IMR-90 (cell line): Measurements from ENCODE around the gene FLRT1. TPM values are rescaled to one million over a fixed set of nuclear protein-coding genes. Genes with fewer than 3 reads are reported as not detected.

Experiments used
- ATAC-seq: fragments of 200-7000 bp; cut with Tn5 transposase; 2 replicates; pipeline ENCODE4 v1.9.1; 2020; ENCODE audit warnings: low read depth, mild to moderate bottlenecking, moderate library complexity
- BruUV-seq: library from RNA; stranded (reverse); fragments of 400-500 nt; replicated peaks from 2 replicates; lab custom pipeline; 2021; lab: Mats Ljungman, UMichigan
- CTCF ChIA-PET: fragments of 300-600 bp; formaldehyde crosslinking; extraction: SDS; loops from one replicate; lab custom pipeline; 2021; ENCODE audit warnings: antibody characterized with exemption; lab: Yijun Ruan, JAX
- POLR2A ChIA-PET: fragments of 300-600 bp; sonication (Branson Sonifier 250); formaldehyde crosslinking; loops from one replicate; lab custom pipeline; 2022; ENCODE audit warnings: antibody characterized with exemption; ENCODE audit not compliant: unreplicated experiment; lab: Charles Lee
- DNase-seq: peaks from one replicate; pipeline ENCODE4 v3.0.0; 2013
- H2AFZ ChIP-seq: replicated peaks from 2 replicates; pipeline ENCODE3; 2013; ENCODE audit warnings: low read length, mild to moderate bottlenecking; ENCODE audit not compliant: poor library complexity
- H2AK5ac ChIP-seq: 2 replicates; pipeline ENCODE4 v1.6.1; 2013; ENCODE audit warnings: low read depth, low read length, inconsistent platforms
- H2AK9ac ChIP-seq: replicated peaks from 2 replicates; pipeline ENCODE3; 2013; ENCODE audit warnings: mild to moderate bottlenecking, low read depth, low read length, moderate library complexity; ENCODE audit not compliant: poor library complexity
- H2BK120ac ChIP-seq: 2 replicates; pipeline ENCODE4 v1.6.1; 2013; ENCODE audit warnings: low read depth, low read length, inconsistent platforms
- H2BK15ac ChIP-seq: 3 replicates; pipeline ENCODE4 v1.6.1; 2013; ENCODE audit warnings: low read depth, low read length, inconsistent platforms
- H2BK20ac ChIP-seq: 2 replicates; pipeline ENCODE4 v1.6.1; 2013; ENCODE audit warnings: low read depth, mild to moderate bottlenecking, inconsistent platforms, low read length, moderate library complexity
- H2BK5ac ChIP-seq: 2 replicates; pipeline ENCODE4 v1.6.1; 2013; ENCODE audit warnings: mild to moderate bottlenecking, low read depth, low read length, inconsistent platforms; ENCODE audit not compliant: poor library complexity, severe bottlenecking
- H3K14ac ChIP-seq: replicated peaks from 2 replicates; pipeline ENCODE4 v1.6.1; 2013; ENCODE audit warnings: low read depth, low read length, inconsistent platforms
- H3K18ac ChIP-seq: 2 replicates; pipeline ENCODE4 v1.6.1; 2013; ENCODE audit warnings: low read depth, low read length, control low read depth
- H3K23ac ChIP-seq: 2 replicates; pipeline ENCODE4 v1.6.1; 2013; ENCODE audit warnings: low read depth, low read length, inconsistent platforms
- H3K27ac ChIP-seq: 2 replicates; pipeline ENCODE4 v1.5.1; 2013; ENCODE audit warnings: mild to moderate bottlenecking, control low read depth, low read length; ENCODE audit not compliant: insufficient read depth
- H3K27me3 ChIP-seq: 2 replicates; pipeline ENCODE4 v1.6.1; 2013; ENCODE audit warnings: low read length; ENCODE audit not compliant: control insufficient read depth, insufficient read depth
- H3K36me3 ChIP-seq: 2 replicates; pipeline ENCODE4 v1.6.1; 2013; ENCODE audit warnings: low read length, mixed read lengths; ENCODE audit not compliant: control insufficient read depth, insufficient read depth
- H3K4ac ChIP-seq: 2 replicates; pipeline ENCODE4 v1.6.1; 2013; ENCODE audit warnings: low read depth, low read length, inconsistent platforms
- H3K4me1 ChIP-seq: 2 replicates; pipeline ENCODE4 v1.6.1; 2013; ENCODE audit warnings: low read length, mixed read lengths; ENCODE audit not compliant: control insufficient read depth, insufficient read depth
- H3K4me2 ChIP-seq: 2 replicates; pipeline ENCODE4 v1.6.1; 2013; ENCODE audit warnings: low read depth, mild to moderate bottlenecking, control low read depth, low read length, moderate library complexity
- H3K4me3 ChIP-seq: 2 replicates; pipeline ENCODE4 v1.5.1; 2013; ENCODE audit warnings: low read depth, mild to moderate bottlenecking, control low read depth, low read length, moderate library complexity; ENCODE audit not compliant: insufficient read depth
- H3K56ac ChIP-seq: 2 replicates; pipeline ENCODE4 v1.6.1; 2013; ENCODE audit warnings: low read length, inconsistent platforms; ENCODE audit not compliant: insufficient read depth; ENCODE audit errors: extremely low read depth
- H3K79me1 ChIP-seq, 2 experiments: 2 replicates each; pipeline ENCODE4 v1.6.1; 2013; ENCODE audit warnings: low read length in 2 of 2, inconsistent platforms in 1 of 2, low read depth in 1 of 2
- H3K9ac ChIP-seq: 2 replicates; pipeline ENCODE4 v1.6.1; 2013; ENCODE audit warnings: low read depth, low read length, control low read depth
- H3K9me1 ChIP-seq: 2 replicates; pipeline ENCODE4 v1.6.1; 2013; ENCODE audit warnings: low read length, inconsistent platforms; ENCODE audit not compliant: insufficient read depth
- H3K9me3 ChIP-seq: 2 replicates; pipeline ENCODE4 v1.6.1; 2013; ENCODE audit warnings: low read length; ENCODE audit not compliant: control insufficient read depth, insufficient read depth
- H4K20me1 ChIP-seq: 2 replicates; pipeline ENCODE4 v1.6.1; 2013; ENCODE audit warnings: low read length, inconsistent platforms; ENCODE audit not compliant: insufficient read depth
- H4K5ac ChIP-seq: 2 replicates; pipeline ENCODE4 v1.6.1; 2013; ENCODE audit warnings: mild to moderate bottlenecking, low read depth, low read length, control low read depth
- H4K8ac ChIP-seq, 2 experiments: 2 replicates each; pipeline ENCODE4 v1.6.1; 2013; ENCODE audit warnings: low read depth in 2 of 2, low read length in 2 of 2, control low read depth in 1 of 2, inconsistent platforms in 1 of 2
- H4K91ac ChIP-seq: 2 replicates; pipeline ENCODE4 v1.6.1; 2013; ENCODE audit warnings: low read depth, low read length, inconsistent platforms; ENCODE audit not compliant: insufficient read depth
- MXI1 ChIP-seq: IDR thresholded peaks from 2 replicates; pipeline ENCODE4 v1.6.1; 2012; ENCODE audit warnings: low read depth, mild to moderate bottlenecking, low read length, moderate library complexity, borderline replicate concordance
- RCOR1 ChIP-seq: IDR thresholded peaks from 2 replicates; pipeline ENCODE4 v1.6.1; 2012; ENCODE audit warnings: mild to moderate bottlenecking, low read length, improper control_type of control experiment; ENCODE audit not compliant: insufficient replicate concordance
- RFX5 ChIP-seq: IDR thresholded peaks from 2 replicates; pipeline ENCODE4 v1.8.0; 2012; ENCODE audit warnings: low read depth, mild to moderate bottlenecking, low read length, moderate library complexity
- WGBS, 2 experiments: methylation state at CpG; one replicate each; pipeline versions ENCODE4 v1.1.5 to v1.1.7; 2013; ENCODE audit warnings: missing lambda C conversion rate in 2 of 2; ENCODE audit not compliant: insufficient read length in 1 of 2; ENCODE audit errors: extremely low coverage in 2 of 2; 5-methylcytosine and 5-hydroxymethylcytosine counted together
- dilution Hi-C: fragments of 300-500 bp; cut with HindIII; formaldehyde crosslinking; loops from one replicate; pipeline ENCODE4 v1.14.3; 2018; ENCODE audit warnings: low sequenced_read_pairs; ENCODE audit not compliant: unreplicated experiment
- in situ Hi-C: fragments of 300-500 bp; cut with MboI; formaldehyde crosslinking; loops from 3 replicates; pipeline ENCODE4 v1.14.3; 2019; ENCODE audit warnings: low sequenced_read_pairs, inconsistent platforms, mixed read lengths
- intact Hi-C: fragments of 100-400 bp; cut with micrococcal nuclease; formaldehyde crosslinking; loops from 2 replicates; pipeline ENCODE4 v1.10.0; 2022
- polyA plus RNA-seq, 3 experiments: library from polyadenylated mRNA; depleted of rRNA; stranded (reverse); fragments of >200 nt; gene quantifications; 2 replicates each; pipeline ENCODE4 v1.2.3, GENCODE V29; 2012; ENCODE audit warnings: low replicate concordance in 1 of 3
- total RNA-seq: library from RNA; depleted of rRNA; stranded (reverse); fragments of >200 nt; gene quantifications from 2 replicates; pipeline ENCODE4 v1.2.3, GENCODE V29; 2012

FLRT1 gene
- total and polyA plus RNA-seq, 2 of the 4 experiments (the other 2 are of a cell fraction) = under 0.01 to 0.07 TPM

DNA sequence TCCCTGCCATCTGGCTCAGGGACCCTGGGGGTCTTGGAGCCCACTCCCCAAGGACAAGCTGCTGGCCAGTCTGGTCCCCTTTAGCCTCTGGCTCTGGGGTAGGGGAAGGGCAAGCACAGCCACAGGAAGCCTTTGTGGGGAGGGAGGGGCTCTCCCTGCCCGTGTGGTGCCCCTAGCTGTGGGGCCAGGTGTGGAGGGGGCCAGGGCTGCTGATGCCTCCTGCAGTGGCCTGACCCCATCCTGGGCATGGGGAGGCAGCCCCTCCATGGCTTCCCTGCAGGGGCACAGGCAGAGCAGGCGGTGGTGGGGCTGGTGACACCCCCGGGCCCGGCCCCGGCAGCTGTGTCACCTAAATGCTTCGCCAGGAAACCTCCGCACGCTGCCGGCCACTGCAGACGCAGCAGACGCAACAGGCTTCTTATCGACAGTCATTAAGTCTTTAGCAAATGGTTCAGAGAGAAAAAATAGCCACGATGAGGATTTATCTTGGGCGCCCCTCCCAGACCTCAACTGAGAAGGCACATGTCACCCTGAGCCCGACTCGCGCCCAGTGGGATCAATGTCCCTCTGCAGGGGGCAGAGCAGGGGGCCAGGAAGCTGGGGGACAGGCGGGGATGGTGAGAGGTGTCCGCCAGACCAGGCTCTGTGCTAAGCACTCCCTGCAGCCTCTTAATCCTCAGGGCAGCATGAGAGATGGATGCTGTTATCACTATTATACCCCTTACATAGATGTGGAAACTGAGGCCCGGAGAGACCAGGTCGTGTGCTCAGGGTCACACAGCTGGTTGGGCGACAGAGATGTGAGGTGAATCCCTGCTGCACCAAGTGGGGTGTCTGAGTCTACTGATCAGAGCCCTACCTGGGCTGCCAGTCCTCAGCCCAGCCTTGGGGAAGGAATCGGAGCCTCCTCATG lies 33.9 kb downstream of the FLRT1 start:
- no peak overlapping the region for H3K56ac ChIP-seq
- H3K4me3 ChIP-seq = no peak overlapping the region
- dilution Hi-C loops = no loop called here
- H3K9ac ChIP-seq = no peak overlapping the region
- TF ChIP-seq MXI1 (no peak), RCOR1 (no peak), RFX5 (no peak)
- no peak overlapping the region for H3K27ac ChIP-seq
- H4K8ac ChIP-seq = no peak overlapping the region
- H3K23ac ChIP-seq = no peak overlapping the region
- POLR2A ChIA-PET = no interaction called here
- H3K79me1 ChIP-seq = no peaks in the 10 kb centered on the region
- H3K18ac ChIP-seq = no peak overlapping the region
- H3K4ac ChIP-seq = no peak overlapping the region
- CTCF ChIA-PET = no interaction called here
- DNase-seq = no peak
- in situ Hi-C loops = no loop called here
- H2AFZ ChIP-seq = no peak overlapping the region
- WGBS, 2 experiments = 79% methylated on average over 13 of the region's 23 CpGs; no CpG with 5 or more reads in 1 of the 2 experiments
- no peak overlapping the region for H2BK5ac ChIP-seq
- H3K27me3 ChIP-seq = peaks cover 5% of the 10 kb centered on the region; the same call in 1 of the 2 replicates
- no peak overlapping the region for H2BK120ac ChIP-seq
- intact Hi-C loops = no loop called here
- no peaks in the 10 kb centered on the region for H3K9me3 ChIP-seq
- ATAC-seq = no peak
- no peaks in the 10 kb centered on the region for H3K4me1 ChIP-seq
- no peak overlapping the region for H2BK15ac ChIP-seq
- H2BK20ac ChIP-seq = no peak overlapping the region
- no peaks in the 10 kb centered on the region for H3K9me1 ChIP-seq
- no peak overlapping the region for H4K5ac ChIP-seq
- no peak overlapping the region for H3K4me2 ChIP-seq
- H4K20me1 ChIP-seq = peaks cover 3% of the 10 kb centered on the region
- no peak overlapping the region for H4K91ac ChIP-seq
- no peak overlapping the region for H2AK9ac ChIP-seq
- no peak overlapping the region for H2AK5ac ChIP-seq
- H3K36me3 ChIP-seq = no peaks in the 10 kb centered on the region
- H3K14ac ChIP-seq = no peak overlapping the region
- no TSS peak for BruUV-seq
